Glutamatergic neuron (in vitro differentiated cells): ENCODE results near the gene SH2D7. TPM values are rescaled to one million over a fixed set of nuclear protein-coding genes. Genes with fewer than 3 reads are reported as not detected.
A peak's percentile ranks its signal among the peaks of the same experiment; 100 is the strongest.

Experiments
- DNase-seq: peaks from one replicate; pipeline ENCODE4 v3.0.0; 2022
- H3K27ac Mint-ChIP-seq: one replicate; pipeline ENCODE4 v1.8.0; 2020; ENCODE audit warnings: mild to moderate bottlenecking, mixed read lengths, inconsistent platforms; ENCODE audit not compliant: unreplicated experiment
- H3K27me3 Mint-ChIP-seq: one replicate; pipeline ENCODE4 v1.8.0; 2020; ENCODE audit warnings: mild to moderate bottlenecking, moderate library complexity, mixed read lengths, inconsistent platforms; ENCODE audit not compliant: unreplicated experiment
- H3K36me3 Mint-ChIP-seq: one replicate; pipeline ENCODE4 v1.8.0; 2020; ENCODE audit warnings: mild to moderate bottlenecking, mixed read lengths, inconsistent platforms; ENCODE audit not compliant: unreplicated experiment
- H3K4me1 Mint-ChIP-seq: one replicate; pipeline ENCODE4 v1.8.0; 2020; ENCODE audit warnings: mild to moderate bottlenecking, low read depth, mixed read lengths, inconsistent platforms; ENCODE audit not compliant: unreplicated experiment
- H3K4me3 Mint-ChIP-seq: one replicate; pipeline ENCODE4 v1.8.0; 2020; ENCODE audit warnings: mild to moderate bottlenecking, mixed read lengths, inconsistent platforms; ENCODE audit not compliant: unreplicated experiment
- H3K9me3 Mint-ChIP-seq: one replicate; pipeline ENCODE4 v1.8.0; 2020; ENCODE audit warnings: mild to moderate bottlenecking, moderate library complexity, mixed read lengths, inconsistent platforms; ENCODE audit not compliant: unreplicated experiment
- total RNA-seq: library from RNA; stranded (reverse); fragmentation: NEBNext Ultra II Directional; extraction: Animal tissue kit (Norgen Biotek cat#: 25700); gene quantifications from one replicate; pipeline ENCODE4 v1.2.1, GENCODE V29; 2021; ENCODE audit not compliant: unreplicated experiment
- TF ChIP-seq, protein P1 (sequence below): fragments of 200-600 bp; sonication (generic); IDR thresholded peaks from one replicate; pipeline ENCODE4 v1.5.0; 2021; ENCODE audit not compliant: partially characterized antibody, unreplicated experiment

Gene SH2D7
- total RNA-seq, 1 donor from 2014 or later = not detected

DNA sequence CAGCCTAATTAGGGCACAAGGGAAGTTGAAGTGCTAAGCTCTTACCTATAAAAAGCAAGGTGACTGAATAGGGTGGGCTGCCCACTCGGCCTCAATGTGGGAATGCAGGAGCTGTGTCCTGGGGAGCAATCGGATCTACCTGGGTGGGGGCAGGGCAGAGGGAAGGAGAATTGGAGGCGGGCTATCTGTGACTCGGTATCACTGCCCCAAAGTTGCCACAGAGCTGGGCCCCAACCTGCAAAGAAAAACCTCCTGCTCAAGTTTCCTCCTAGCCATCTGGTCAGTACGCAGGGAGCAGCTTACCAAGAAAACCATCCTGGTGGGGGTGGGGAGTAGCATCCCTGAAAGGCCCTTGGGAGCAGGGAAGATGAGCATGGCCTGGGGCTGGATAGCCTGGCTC is 28.2 kb downstream of the SH2D7 start:
- peaks cover 2% of the 10 kb centered on the region for H3K9me3 Mint-ChIP-seq
- H3K4me3 Mint-ChIP-seq = peak overlapping the region; percentile 78
- DNase-seq = peak; percentile 57
- TF ChIP-seq, protein P1, sequence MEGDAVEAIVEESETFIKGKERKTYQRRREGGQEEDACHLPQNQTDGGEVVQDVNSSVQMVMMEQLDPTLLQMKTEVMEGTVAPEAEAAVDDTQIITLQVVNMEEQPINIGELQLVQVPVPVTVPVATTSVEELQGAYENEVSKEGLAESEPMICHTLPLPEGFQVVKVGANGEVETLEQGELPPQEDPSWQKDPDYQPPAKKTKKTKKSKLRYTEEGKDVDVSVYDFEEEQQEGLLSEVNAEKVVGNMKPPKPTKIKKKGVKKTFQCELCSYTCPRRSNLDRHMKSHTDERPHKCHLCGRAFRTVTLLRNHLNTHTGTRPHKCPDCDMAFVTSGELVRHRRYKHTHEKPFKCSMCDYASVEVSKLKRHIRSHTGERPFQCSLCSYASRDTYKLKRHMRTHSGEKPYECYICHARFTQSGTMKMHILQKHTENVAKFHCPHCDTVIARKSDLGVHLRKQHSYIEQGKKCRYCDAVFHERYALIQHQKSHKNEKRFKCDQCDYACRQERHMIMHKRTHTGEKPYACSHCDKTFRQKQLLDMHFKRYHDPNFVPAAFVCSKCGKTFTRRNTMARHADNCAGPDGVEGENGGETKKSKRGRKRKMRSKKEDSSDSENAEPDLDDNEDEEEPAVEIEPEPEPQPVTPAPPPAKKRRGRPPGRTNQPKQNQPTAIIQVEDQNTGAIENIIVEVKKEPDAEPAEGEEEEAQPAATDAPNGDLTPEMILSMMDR = no peak
- peak overlapping the region; percentile 72 for H3K27ac Mint-ChIP-seq
- no peaks in the 10 kb centered on the region for H3K36me3 Mint-ChIP-seq
- H3K4me1 Mint-ChIP-seq = peaks cover 43% of the 10 kb centered on the region
- H3K27me3 Mint-ChIP-seq = peaks cover 2% of the 10 kb centered on the region

- peaks cover 8% of the 10 kb centered on the region for H3K27me3 Mint-ChIP-seq
- TF ChIP-seq, protein P1 = no peak
- peaks cover 2% of the 10 kb centered on the region for H3K9me3 Mint-ChIP-seq
- H3K4me3 Mint-ChIP-seq = no peak overlapping the region
- DNase-seq = no peak
- H3K36me3 Mint-ChIP-seq = no peaks in the 10 kb centered on the region
- peaks cover 47% of the 10 kb centered on the region for H3K4me1 Mint-ChIP-seq
- H3K27ac Mint-ChIP-seq = peak overlapping the region; percentile 20
Observed at GRCh38 chr15:78125267-78125666, 32.9 kb downstream of the SH2D7 start.

- no peak for DNase-seq
- Mint-ChIP-seq H3K9me3 (no peaks in the 10 kb centered on the region), H3K4me3 (peak overlapping the region; percentile 68), H3K36me3 (no peaks in the 10 kb centered on the region), H3K4me1 (peaks cover 42% of the 10 kb centered on the region), H3K27ac (peak overlapping the region; percentile 12), H3K27me3 (peaks cover 14% of the 10 kb centered on the region)
- TF ChIP-seq, protein P1 = no peak
Observed at GRCh38 chr15:78127882-78128281, 35.5 kb downstream of the SH2D7 start.

GRCh38 chr15:78129077-78129750 is 36.9 kb downstream of the SH2D7 start:
- Mint-ChIP-seq H3K27me3 (peaks cover 12% of the 10 kb centered on the region), H3K4me3 (peak overlapping the region; percentile 91), H3K27ac (peak overlapping the region; percentile 38), H3K36me3 (no peaks in the 10 kb centered on the region), H3K4me1 (peaks cover 44% of the 10 kb centered on the region), H3K9me3 (no peaks in the 10 kb centered on the region)
- no peak for DNase-seq
- TF ChIP-seq, protein P1 = no peak

DNA sequence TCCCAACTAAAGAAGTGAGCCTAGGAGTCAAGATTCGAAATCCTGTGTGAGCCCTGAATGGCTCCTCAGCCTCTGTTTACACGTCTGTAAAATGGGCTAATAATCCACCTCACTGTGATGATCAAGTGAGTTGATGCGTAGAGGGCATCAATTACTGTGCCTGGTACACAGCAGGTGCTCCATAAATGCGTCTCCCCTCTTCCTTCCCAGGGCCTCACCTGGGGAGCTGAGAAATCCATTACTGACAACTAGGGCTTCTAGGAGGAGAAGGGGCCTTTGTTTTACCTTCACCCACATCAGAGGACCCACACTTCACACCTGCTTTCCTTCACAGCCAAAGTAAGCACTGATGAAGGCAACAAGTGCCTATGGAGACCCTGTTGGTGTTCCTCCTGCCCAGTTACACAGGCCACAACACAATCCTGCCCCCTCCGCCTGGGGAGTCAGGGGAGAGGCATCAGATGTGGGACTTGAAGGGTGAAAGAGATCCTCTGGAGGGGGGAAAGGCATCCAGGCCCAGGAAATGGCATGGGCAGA is 37.5 kb downstream of the SH2D7 start:
- Mint-ChIP-seq H3K27me3 (peaks cover 12% of the 10 kb centered on the region), H3K9me3 (no peaks in the 10 kb centered on the region), H3K4me1 (peaks cover 47% of the 10 kb centered on the region), H3K36me3 (no peaks in the 10 kb centered on the region), H3K27ac (no peak overlapping the region), H3K4me3 (peak overlapping the region; percentile 91)
- TF ChIP-seq, protein P1 = no peak
- no peak for DNase-seq
